ENCODE measurements around the gene EVC2.

EVC2 gene

GRCh38 chr4:5685296-5685695 lies 23.1 kb downstream of the EVC2 start:
- no peaks in the 10 kb centered on the region for H4K20me1 ChIP-seq (ENCODE audit: insufficient read depth, low read length, poor library complexity, severe bottlenecking)
- no peaks in the 10 kb centered on the region for H3K4me1 ChIP-seq (ENCODE audit: insufficient read depth, low read length, poor library complexity, severe bottlenecking)
- no peak overlapping the region for H3K9ac ChIP-seq (ENCODE audit: low read depth, low read length, poor library complexity, severe bottlenecking)
- no peak for TF ChIP-seq EZH2phosphoT487 (IDR thresholded peaks at IDR 0.05; ENCODE audit: borderline replicate concordance)
- no peak overlapping the region for H2AFZ ChIP-seq (ENCODE audit: low read length)
- H3K36me3 ChIP-seq (ENCODE audit: insufficient read depth, low read length): no peaks in the 10 kb centered on the region
- H3F3A ChIP-seq (ENCODE audit: low read depth): no peaks in the 10 kb centered on the region
- H3K4me2 ChIP-seq (ENCODE audit: low read depth, low read length, poor library complexity, severe bottlenecking): no peak overlapping the region
- no peak overlapping the region for H3K4me3 ChIP-seq (ENCODE audit: low read length, poor library complexity, severe bottlenecking)
- H3K9me3 ChIP-seq (ENCODE audit: insufficient read depth, low read depth, low read length): peaks cover 4% of the 10 kb centered on the region; the same call in 1 of the 2 replicates
- no peaks in the 10 kb centered on the region for H3K9me2 ChIP-seq (replicated peaks; ENCODE audit: low read depth, low read length)
- no peaks in the 10 kb centered on the region for H3K79me2 ChIP-seq (ENCODE audit: insufficient read depth, low read length)
- H3K27me3 ChIP-seq (ENCODE audit: insufficient read depth, low read length, poor library complexity, severe bottlenecking): no peaks in the 10 kb centered on the region

GRCh38 chr4:5683566-5683965 lies 24.8 kb downstream of the EVC2 start:
- Histone ChIP-seq H3K4me2 (ENCODE audit: low read depth, low read length, poor library complexity, severe bottlenecking) (no peak overlapping the region), H3K79me2 (ENCODE audit: insufficient read depth, low read length) (no peaks in the 10 kb centered on the region), H3K36me3 (ENCODE audit: insufficient read depth, low read length) (no peaks in the 10 kb centered on the region), H3K4me1 (ENCODE audit: insufficient read depth, low read length, poor library complexity, severe bottlenecking) (no peaks in the 10 kb centered on the region), H3K4me3 (ENCODE audit: low read length, poor library complexity, severe bottlenecking) (no peak overlapping the region), H3F3A (ENCODE audit: low read depth) (no peaks in the 10 kb centered on the region), H4K20me1 (ENCODE audit: insufficient read depth, low read length, poor library complexity, severe bottlenecking) (no peaks in the 10 kb centered on the region), H3K27me3 (ENCODE audit: insufficient read depth, low read length, poor library complexity, severe bottlenecking) (no peaks in the 10 kb centered on the region), H3K9me2 (replicated peaks; ENCODE audit: low read depth, low read length) (no peaks in the 10 kb centered on the region), H3K9ac (ENCODE audit: low read depth, low read length, poor library complexity, severe bottlenecking) (no peak overlapping the region), H3K9me3 (ENCODE audit: insufficient read depth, low read depth, low read length) (peaks cover 4% of the 10 kb centered on the region; the same call in 1 of the 2 replicates), H2AFZ (ENCODE audit: low read length) (no peak overlapping the region)
- TF ChIP-seq CTCF (conservative IDR thresholded peaks at IDR 0.05; ENCODE audit: low read length): no peak
- TF ChIP-seq EZH2phosphoT487 (IDR thresholded peaks at IDR 0.05; ENCODE audit: borderline replicate concordance): no peak

DNA sequence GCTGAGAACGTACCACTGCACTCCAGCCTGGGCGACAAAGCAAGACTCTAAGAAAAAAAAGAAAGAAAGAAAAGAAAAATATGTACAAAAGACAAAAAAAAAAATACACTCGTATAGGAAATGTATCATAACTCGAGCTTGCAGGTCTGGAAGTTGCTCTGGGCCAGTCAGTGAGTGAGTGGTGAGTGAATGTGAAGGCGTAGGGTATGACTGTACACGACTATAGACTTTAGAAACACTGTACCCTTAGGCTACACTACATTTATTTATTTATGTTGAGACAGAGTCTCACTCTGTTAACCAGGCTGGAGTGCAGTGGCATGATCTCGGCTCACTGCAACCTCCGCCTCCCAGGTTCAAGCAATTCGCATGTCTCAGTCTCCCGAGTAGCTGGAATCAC lies 29.4 kb downstream of the EVC2 start:
- Histone ChIP-seq H3K4me1 (ENCODE audit: insufficient read depth, low read length, poor library complexity, severe bottlenecking) (no peaks in the 10 kb centered on the region), H3K9ac (ENCODE audit: low read depth, low read length, poor library complexity, severe bottlenecking) (no peak overlapping the region), H4K20me1 (ENCODE audit: insufficient read depth, low read length, poor library complexity, severe bottlenecking) (no peaks in the 10 kb centered on the region), H3K27me3 (ENCODE audit: insufficient read depth, low read length, poor library complexity, severe bottlenecking) (no peaks in the 10 kb centered on the region), H2AFZ (ENCODE audit: low read length) (no peak overlapping the region), H3K4me2 (ENCODE audit: low read depth, low read length, poor library complexity, severe bottlenecking) (no peak overlapping the region), H3K9me3 (ENCODE audit: insufficient read depth, low read depth, low read length) (peaks cover 4% of the 10 kb centered on the region; the same call in 1 of the 2 replicates), H3K4me3 (ENCODE audit: low read length, poor library complexity, severe bottlenecking) (no peak overlapping the region), H3F3A (ENCODE audit: low read depth) (no peaks in the 10 kb centered on the region), H3K9me2 (replicated peaks; ENCODE audit: low read depth, low read length) (no peaks in the 10 kb centered on the region), H3K79me2 (ENCODE audit: insufficient read depth, low read length) (no peaks in the 10 kb centered on the region), H3K36me3 (ENCODE audit: insufficient read depth, low read length) (no peaks in the 10 kb centered on the region)
- no peak for TF ChIP-seq CTCF (conservative IDR thresholded peaks at IDR 0.05; ENCODE audit: low read length)
- no peak for TF ChIP-seq EZH2phosphoT487 (IDR thresholded peaks at IDR 0.05; ENCODE audit: borderline replicate concordance)

DNA sequence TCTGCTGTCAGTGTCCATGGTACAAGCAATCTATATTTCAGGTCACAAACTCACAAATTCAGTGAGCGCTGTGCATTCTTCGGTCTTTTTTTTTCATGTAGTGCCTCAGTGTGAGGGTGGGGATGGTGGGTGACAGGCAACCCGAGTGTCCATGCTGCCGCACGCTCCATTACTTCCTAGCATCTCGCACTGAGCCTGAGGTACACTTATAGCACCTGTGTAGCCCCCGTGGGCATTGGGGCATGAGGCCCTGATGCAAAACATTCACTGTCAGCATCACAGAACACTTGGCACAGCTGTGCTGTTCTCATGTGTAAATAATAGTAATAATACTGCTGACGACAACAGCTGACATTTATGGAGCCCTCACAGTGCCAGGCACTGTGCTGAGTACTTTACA lies 31.6 kb downstream of the EVC2 start:
- H3K4me2 ChIP-seq (ENCODE audit: low read depth, low read length, poor library complexity, severe bottlenecking): no peak overlapping the region
- TF ChIP-seq EZH2phosphoT487 (IDR thresholded peaks at IDR 0.05; ENCODE audit: borderline replicate concordance) (no peak), CTCF (conservative IDR thresholded peaks at IDR 0.05; ENCODE audit: low read length) (no peak)
- no peak overlapping the region for H2AFZ ChIP-seq (ENCODE audit: low read length)
- no peaks in the 10 kb centered on the region for H3K27me3 ChIP-seq (ENCODE audit: insufficient read depth, low read length, poor library complexity, severe bottlenecking)
- no peaks in the 10 kb centered on the region for H3K79me2 ChIP-seq (ENCODE audit: insufficient read depth, low read length)
- H3K9me3 ChIP-seq (ENCODE audit: insufficient read depth, low read depth, low read length): no peaks in the 10 kb centered on the region; the same call in 1 of the 2 replicates
- no peaks in the 10 kb centered on the region for H3F3A ChIP-seq (ENCODE audit: low read depth)
- no peaks in the 10 kb centered on the region for H3K36me3 ChIP-seq (ENCODE audit: insufficient read depth, low read length)
- no peak overlapping the region for H3K9ac ChIP-seq (ENCODE audit: low read depth, low read length, poor library complexity, severe bottlenecking)
- no peaks in the 10 kb centered on the region for H4K20me1 ChIP-seq (ENCODE audit: insufficient read depth, low read length, poor library complexity, severe bottlenecking)
- no peaks in the 10 kb centered on the region for H3K9me2 ChIP-seq (replicated peaks; ENCODE audit: low read depth, low read length)
- H3K4me3 ChIP-seq (ENCODE audit: low read length, poor library complexity, severe bottlenecking): no peak overlapping the region
- no peaks in the 10 kb centered on the region for H3K4me1 ChIP-seq (ENCODE audit: insufficient read depth, low read length, poor library complexity, severe bottlenecking)
